GM12874 (cell line): ENCODE results near the gene IL19.
A peak's percentile ranks its signal among the peaks of the same experiment; 100 is the strongest.

ENCODE experiments used
- CTCF ChIP-seq: IDR thresholded peaks from 2 replicates; pipeline ENCODE4 v1.5.1; 2011; ENCODE audit warnings: low read depth, mild to moderate bottlenecking, control low read depth, low read length, moderate library complexity; ENCODE audit not compliant: insufficient read depth

Gene IL19

GRCh38 chr1:206808615-206809014 lies 38.0 kb downstream of the IL19 start:
- TF ChIP-seq CTCF, result peak; percentile 63

- TF ChIP-seq CTCF, result peak; percentile 42; the same call in 1 of the 2 replicates
Measured at GRCh38 chr1:206809504-206810084, 39.0 kb downstream of the IL19 start.

GRCh38 chr1:206812471-206812870 lies 41.9 kb downstream of the IL19 start:
- TF ChIP-seq CTCF, result no peak

GRCh38 chr1:206814716-206815341 lies 44.3 kb downstream of the IL19 start:
- TF ChIP-seq CTCF, result no peak

GRCh38 chr1:206816390-206817287 lies 46.1 kb downstream of the IL19 start:
- no peak for TF ChIP-seq CTCF

- no peak for TF ChIP-seq CTCF
Measured at GRCh38 chr1:206821493-206821892, 50.9 kb downstream of the IL19 start.

GRCh38 chr1:206823727-206824126 lies 53.2 kb downstream of the IL19 start:
- no peak for TF ChIP-seq CTCF
